UCSD-AML1 (cell line): Measurements from ENCODE around the gene GPRIN1.
"Not testable (repeated sequence)": the region's sequence is repeated elsewhere in the genome, so short reads cannot be mapped to it uniquely, and the experiment has no call there.

Source experiments
- DNase-seq: peaks from one replicate; lab custom pipeline; 2025; ENCODE audit not compliant: unreplicated experiment; lab: John Stamatoyannopoulos, UW

The GPRIN1 gene

DNA sequence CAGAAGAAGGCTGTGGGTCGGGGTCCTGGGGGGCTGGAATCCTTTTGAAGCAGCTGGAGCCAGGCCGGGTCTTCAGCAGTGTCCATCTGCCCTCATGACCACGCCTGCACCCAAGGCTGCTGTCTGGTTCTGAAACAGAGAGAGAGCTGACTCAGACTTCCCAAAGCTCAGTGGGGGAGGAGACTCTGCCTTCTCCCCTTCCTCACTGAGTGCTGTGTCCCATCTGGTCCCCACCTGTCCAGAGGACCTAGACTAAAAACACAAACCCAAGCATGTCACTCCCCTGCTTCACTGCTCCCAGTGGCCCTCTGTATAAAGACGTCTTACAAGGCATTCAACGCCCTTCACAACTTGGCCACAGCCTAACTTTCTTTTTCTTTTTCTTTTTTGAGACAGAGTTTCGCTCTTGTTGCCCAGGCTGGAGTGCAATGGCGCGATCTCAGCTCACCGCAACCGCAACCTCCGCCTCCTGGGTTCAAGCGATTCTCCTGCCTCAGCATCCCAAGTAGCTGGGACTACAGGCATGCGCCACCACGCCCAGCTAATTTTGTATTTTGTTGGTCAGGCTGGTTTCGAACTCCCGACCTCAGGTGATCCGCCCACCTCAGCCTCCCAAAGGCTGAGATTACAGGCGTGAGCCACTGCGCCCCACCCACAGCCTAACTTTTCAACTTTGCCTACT lies 10.1 kb downstream of the GPRIN1 start:
- not testable (repeated sequence) for DNase-seq

GRCh38 chr5:176597417-176598389 lies 12.3 kb downstream of the GPRIN1 start:
- peak; percentile 43 for DNase-seq

DNA sequence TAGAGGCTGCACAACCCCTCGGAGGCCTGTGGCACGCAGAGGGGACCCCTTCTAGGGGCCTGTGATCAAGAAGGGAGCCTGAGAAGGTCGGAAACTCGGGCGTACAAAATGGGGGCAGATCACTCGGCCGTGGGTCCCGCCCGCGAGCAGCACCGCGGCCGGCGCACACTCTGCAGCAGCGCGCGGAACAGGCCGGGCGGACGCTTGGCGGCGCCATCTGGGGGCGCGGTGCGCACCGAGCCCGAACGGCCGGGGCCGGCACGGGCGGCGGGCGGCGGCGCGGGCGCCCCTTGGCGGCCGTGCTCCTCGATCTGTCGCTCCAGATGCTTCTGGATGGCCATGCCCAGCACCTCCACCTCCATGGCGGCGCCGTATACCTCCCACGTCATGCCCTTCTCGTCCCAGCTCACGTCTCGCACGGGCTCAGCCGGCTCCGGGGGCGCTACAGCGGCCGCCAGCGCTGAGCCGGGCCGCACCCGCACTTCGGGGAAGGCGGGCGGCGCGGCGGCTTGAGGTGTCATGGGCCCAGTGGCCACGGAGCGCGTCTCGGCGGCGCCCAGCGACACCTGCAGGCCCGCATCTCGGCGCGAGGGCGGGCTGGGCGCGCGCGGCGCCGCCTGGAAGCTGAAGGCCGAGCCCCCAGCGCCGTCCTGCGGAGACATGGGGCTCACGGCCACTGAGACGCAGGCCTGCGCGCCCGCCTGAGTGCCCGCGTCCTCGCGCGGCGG lies 13.1 kb downstream of the GPRIN1 start:
- peak; percentile 77 for DNase-seq

DNA sequence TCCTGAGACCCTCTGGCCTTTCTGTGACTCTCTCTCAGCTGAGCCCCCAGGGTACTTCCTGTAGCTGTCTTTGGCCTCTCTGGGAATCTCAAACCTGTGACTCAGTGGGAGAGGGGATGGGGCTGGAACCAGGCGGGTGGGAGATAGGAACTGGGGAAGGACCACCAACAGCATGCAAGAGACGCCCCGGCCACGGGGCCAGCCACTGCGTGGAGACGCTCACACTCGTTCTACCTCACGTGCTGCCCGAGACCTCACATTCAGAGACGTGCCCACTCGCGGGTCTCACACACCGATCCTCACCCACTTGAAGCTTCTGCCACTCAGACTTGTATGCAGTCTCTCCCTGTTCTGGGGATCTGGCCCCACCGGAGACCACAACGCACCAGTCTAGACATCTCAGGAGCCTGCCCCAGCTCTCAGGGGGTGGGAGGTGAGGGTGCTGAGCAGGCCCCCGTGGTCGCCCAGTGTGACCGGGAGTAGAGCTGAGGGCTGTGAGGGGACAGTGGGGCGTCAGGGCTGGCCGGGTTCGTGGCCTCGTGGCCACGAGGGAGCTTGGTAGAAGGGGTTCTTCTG lies 13.8 kb downstream of the GPRIN1 start:
- no peak for DNase-seq

DNA sequence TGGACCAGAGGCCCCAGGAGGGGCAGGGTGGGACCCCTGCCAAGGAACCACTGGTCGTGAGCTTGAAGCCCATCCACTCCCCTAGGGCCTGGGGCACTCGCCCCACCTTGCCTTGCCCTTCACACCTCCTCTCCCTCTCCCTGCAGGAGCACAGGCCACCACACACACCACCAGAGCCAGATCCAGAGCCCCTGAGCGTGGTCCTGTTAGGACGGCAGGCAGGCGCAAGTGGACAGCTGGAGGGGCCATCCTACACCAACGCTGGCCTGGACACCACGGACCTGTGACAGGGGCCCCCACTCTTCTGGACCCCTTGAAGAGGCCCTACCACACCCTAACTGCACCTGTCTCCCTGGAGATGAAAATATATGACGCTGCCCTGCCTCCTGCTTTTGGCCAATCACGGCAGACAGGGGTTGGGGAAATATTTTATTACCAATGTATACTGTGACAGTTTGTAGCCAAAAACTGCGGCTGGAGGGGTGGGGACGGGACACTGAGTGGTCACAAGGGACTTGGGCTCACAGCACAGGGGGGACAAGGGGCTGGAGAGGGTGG lies 14.5 kb downstream of the GPRIN1 start:
- no peak for DNase-seq

- DNase-seq = no peak
These were observed 15.4 kb downstream of the GPRIN1 start for GRCh38 chr5:176594554-176594953.

DNA sequence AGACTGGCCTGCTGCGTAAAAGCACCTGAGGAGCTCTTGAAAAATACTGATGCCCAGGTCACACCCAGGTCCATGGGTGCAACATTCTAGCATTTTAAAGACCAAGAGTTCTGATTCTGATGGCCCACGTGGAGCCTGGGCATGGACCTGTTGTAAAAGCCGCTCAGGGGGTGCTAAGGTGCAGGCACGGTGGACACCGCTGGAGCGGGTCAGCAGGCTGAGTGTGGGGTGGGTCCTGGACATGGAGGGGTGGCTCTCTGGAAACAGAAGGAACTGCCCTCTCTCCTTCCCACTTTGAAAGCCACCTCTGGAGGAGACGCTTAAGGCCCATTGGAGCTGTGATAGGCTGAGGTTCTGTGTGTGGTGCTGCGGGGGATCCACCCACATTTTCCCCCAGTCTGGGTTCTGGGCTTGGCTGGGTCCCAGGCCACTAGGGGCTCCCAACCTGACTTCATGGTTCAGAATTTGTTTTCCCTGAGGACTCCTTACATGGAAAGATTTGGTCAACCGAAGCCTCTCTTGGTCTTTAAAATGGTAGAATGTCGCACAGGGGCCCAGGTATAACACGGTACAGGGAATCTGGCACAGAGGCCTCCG lies 16.6 kb downstream of the GPRIN1 start:
- no peak for DNase-seq

DNA sequence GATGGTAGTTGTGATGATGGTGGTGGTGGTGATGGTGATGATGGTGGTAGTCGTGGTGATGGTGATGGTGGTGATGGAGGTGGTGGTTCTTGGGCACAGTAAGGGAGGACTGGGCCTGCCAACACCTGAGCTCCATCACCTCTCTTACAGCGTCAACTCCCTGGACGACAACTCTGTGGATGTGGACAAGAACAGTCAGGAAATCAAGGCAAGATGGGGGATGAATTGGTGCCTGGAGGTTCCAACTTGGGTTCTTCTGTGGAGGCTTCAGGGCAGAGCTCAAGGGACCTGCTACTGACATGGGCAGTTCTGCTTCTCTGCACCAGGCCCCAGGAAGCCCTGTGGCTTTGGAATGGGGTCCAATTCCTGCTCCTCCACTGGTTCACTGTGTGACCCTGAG lies 17.4 kb downstream of the GPRIN1 start:
- no peak for DNase-seq

DNA sequence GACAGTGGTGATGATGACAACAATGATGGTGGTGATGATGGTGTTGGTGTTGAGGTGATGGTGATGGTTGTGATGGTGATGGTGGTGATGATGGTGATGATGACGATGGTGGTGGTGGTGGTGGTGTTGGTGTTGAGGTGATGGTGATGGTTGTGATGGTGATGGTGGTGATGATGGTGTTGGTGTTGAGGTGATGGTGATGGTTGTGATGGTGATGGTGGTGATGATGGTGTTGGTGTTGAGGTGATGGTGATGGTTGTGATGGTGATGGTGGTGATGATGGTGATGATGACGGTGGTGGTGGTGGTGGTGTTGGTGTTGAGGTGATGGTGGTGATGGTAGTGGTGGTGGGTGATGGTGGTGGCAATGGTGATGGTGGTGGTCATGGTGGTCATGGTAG lies 18.3 kb downstream of the GPRIN1 start:
- DNase-seq = not testable (repeated sequence)

DNA sequence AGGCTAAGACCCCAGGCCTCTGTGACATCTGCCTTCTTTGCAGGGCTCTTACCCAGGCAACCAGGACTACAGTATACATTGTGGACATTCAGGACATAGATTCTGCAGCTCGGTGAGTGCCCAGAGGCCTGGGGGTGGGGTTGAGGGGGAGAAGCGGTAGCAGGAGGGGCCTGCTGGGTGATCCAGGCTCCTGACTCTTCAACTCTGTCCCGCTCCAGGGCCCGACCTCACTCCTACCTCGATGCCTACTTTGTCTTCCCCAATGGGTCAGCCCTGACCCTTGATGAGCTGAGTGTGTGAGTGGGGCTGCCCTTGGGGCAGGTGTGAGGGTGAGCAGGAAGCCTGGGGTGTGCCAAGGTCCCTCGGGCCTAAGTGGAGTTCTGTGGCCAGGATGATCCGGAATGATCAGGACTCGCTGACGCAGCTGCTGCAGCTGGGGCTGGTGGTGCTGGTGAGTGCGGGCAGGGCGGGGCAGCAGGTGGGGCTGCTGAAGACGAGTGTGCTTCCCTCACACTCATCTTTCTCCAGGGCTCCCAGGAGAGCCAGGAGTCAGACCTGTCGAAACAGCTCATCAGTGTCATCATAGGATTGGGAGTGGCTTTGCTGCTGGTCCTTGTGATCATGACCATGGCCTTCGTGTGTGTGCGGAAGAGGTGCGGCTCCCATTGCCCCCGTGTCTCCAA lies 19.8 kb downstream of the GPRIN1 start:
- no peak for DNase-seq

GRCh38 chr5:176589039-176589769 lies 20.8 kb downstream of the GPRIN1 start:
- no peak for DNase-seq

- no peak for DNase-seq
These were observed 21.7 kb downstream of the GPRIN1 start for GRCh38 chr5:176588297-176588696.

DNA sequence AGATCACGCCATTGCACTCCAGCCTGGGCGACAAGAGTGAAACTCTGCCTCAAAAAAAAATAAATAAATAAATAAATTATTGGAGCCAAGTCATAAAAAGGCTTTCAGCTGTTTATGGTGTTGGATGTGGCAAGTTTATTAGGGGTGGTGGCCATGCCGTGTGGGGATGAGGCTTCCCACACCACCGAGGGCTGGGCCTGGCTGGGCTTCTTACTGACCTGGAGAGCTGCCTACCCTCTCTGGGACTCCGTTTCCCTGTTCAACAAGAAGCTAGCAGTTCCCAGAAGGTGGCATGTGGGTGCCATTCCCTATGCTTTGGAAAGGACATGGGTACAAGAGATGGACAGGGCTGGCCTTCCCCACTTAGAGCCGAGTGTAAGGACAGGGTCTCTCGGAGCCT lies 22.6 kb downstream of the GPRIN1 start:
- DNase-seq = no peak

DNA sequence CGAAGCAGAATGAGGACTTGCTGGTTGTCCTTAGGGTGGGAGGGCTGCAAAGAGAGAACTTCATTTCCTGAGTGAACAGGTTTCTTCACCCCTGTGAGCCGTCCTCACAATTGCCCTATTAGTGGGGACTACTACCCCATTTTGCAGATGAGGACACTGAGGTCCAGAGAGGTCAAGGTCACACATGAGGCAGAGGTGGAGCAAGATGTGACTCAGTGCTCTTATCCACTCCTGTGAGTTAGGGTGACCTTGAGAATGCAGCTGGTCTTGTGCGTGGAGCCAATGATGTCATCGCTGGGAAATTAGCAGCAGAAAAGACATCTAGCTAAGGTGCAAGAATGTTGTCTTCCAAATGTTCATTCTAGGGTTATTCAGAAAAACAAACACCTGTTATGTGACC lies 26.9 kb downstream of the GPRIN1 start:
- no peak for DNase-seq

DNA sequence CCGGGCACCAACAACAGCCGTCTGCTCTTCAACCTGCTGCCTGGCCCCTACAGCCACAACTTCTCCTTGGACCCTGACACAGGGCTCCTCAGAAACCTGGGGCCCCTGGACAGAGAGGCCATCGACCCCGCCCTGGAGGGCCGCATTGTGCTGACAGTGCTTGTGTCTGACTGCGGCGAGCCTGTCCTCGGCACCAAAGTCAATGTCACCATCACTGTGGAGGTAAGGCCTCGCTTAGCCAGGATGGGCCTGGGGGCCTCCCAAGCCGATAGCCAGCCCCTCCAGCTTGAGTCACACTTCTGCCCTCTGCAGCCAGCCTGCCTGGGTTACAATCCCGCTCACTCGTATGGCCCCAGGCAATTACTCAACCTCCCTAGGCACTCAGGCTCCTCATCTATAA lies 28.6 kb downstream of the GPRIN1 start:
- DNase-seq = no peak

- DNase-seq = no peak
These were observed 30.6 kb downstream of the GPRIN1 start for GRCh38 chr5:176579323-176579722.

DNA sequence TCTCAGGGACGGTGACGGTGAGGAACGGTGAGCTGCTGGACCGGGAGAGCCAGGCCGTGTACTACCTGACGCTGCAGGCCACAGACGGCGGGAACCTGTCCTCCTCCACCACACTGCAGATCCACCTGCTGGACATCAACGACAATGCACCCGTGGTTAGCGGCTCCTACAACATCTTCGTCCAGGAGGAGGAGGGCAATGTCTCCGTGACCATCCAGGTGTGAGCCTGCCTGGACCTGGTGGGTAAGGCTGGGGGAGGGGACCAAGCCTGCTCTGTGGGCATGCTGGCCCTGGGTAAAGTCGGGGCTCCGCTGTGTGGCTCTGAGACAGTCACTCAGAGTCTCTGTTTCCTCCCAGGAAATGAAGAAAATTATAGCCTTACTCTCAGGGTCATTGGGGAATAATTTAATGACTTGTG lies 31.6 kb downstream of the GPRIN1 start:
- no peak for DNase-seq

DNA sequence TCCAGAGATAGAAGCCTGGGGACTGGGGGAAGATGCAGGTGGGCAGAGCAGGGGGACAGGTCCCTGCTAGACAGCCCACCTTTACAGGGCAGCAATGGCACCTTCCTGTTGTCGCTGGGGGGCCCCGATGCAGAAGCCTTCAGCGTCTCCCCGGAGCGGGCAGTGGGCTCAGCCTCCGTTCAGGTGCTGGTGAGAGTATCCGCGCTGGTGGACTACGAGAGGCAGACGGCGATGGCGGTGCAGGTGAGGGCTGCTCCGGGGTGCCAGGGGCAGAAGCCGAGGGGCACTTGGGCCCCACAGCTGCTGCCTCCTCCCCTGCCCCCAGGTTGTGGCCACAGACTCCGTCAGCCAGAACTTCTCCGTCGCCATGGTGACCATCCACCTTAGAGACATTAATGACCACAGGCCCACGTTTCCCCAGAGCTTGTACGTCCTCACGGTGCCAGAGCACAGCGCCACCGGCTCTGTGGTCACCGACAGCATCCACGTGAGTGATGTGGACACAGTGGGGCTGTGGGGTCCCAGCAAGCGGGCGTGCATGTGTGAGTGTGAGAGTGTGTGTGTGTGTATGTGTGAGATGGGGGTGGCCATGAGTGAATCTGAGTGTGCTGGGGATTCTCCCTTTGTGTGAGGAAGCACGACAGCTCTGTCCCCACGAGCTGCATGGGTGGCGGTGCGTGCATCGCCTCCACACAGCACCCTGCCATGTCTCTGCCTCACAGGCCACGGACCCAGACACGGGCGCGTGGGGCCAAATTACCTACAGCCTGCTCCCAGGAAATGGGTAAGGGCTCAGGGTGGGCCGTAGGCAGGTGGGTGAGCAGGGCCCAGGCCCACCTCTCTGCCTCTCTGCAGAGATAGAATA lies 32.4 kb downstream of the GPRIN1 start:
- DNase-seq = no peak
